Limb (tissue), 2 donors: ENCODE measurements around the gene GAPDH.

Experiments
- DNase-seq, 2 donors: peaks; one replicate each; pipeline ENCODE4 v3.0.0-alpha.2; 2016; ENCODE audit errors: extremely low spot score in 2 of 2

Gene GAPDH

GRCh38 chr12:6528539-6529235, 5.6 kb upstream of the GAPDH start:
- peak in 1 of 2 donors; percentile 35 for DNase-seq

GRCh38 chr12:6529291-6529737, 5.0 kb upstream of the GAPDH start:
- peak in 1 of 2 donors; percentile 31 for DNase-seq

- DNase-seq, result no peak
Observed at GRCh38 chr12:6530576-6531260, 3.6 kb upstream of the GAPDH start.

GRCh38 chr12:6532051-6532926, 2.0 kb upstream of the GAPDH start:
- peak; percentile 27 to 71 for DNase-seq

GRCh38 chr12:6532927-6533652, 1.2 kb upstream of the GAPDH start:
- peak; percentile 70 to 85 for DNase-seq

- DNase-seq, result no peak
Observed at GRCh38 chr12:6533653-6533922, 729 bp upstream of the GAPDH start.

GRCh38 chr12:6534695-6534944, 303 bp downstream of the GAPDH start:
- no peak for DNase-seq

- peak; percentile 34 to 85 for DNase-seq
Observed at GRCh38 chr12:6534945-6535696, 804 bp downstream of the GAPDH start.

GRCh38 chr12:6535697-6535946, 1.3 kb downstream of the GAPDH start:
- no peak for DNase-seq

GRCh38 chr12:6535960-6536847, 1.9 kb downstream of the GAPDH start:
- DNase-seq, result no peak

- DNase-seq, result no peak
Observed at GRCh38 chr12:6536894-6537579, 2.7 kb downstream of the GAPDH start.

GRCh38 chr12:6537580-6538419, 3.5 kb downstream of the GAPDH start:
- peak; percentile 81 to 85 for DNase-seq

- DNase-seq, result no peak
Observed at GRCh38 chr12:6538420-6539313, 4.3 kb downstream of the GAPDH start.

GRCh38 chr12:6539314-6539682, 5.0 kb downstream of the GAPDH start:
- no peak for DNase-seq

GRCh38 chr12:6539707-6540134, 5.4 kb downstream of the GAPDH start:
- no peak for DNase-seq

GRCh38 chr12:6540181-6540877, 6.0 kb downstream of the GAPDH start:
- DNase-seq, result peak; percentile 75 to 83
